Activated T-helper 2 cell treated with anti-CD3 and anti-CD28 coated beads, Interferon-gamma antibody, Interleukin-2, Interleukin-4, amounts not matched to agents 10 μg/mL and 5 μg/mL and 100 μg/mL, durations not matched to agents 14 hours and 24 hours and 36 hours (primary cell): ENCODE measurements around the gene PASK. TPM values are rescaled to one million over a fixed set of nuclear protein-coding genes. Genes with fewer than 3 reads are reported as not detected.

ENCODE experiments used
- DNase-seq: peaks from one replicate; pipeline ENCODE4 v3.0.0; 2021; ENCODE audit warnings: low spot score
- H3K27ac Mint-ChIP-seq: one replicate; pipeline ENCODE4 v1.8.0; 2021; ENCODE audit warnings: mixed read lengths
- H3K27me3 Mint-ChIP-seq: one replicate; pipeline ENCODE4 v1.8.0; 2021; ENCODE audit warnings: low read depth, mixed read lengths
- H3K36me3 Mint-ChIP-seq: one replicate; pipeline ENCODE4 v1.8.0; 2021; ENCODE audit warnings: low read depth, mixed read lengths
- H3K4me1 Mint-ChIP-seq: one replicate; pipeline ENCODE4 v1.8.0; 2021; ENCODE audit warnings: low read depth, mixed read lengths
- H3K4me3 Mint-ChIP-seq: one replicate; pipeline ENCODE4 v1.8.0; 2021; ENCODE audit warnings: low read depth, mild to moderate bottlenecking, moderate library complexity, mixed read lengths
- H3K9me3 Mint-ChIP-seq: one replicate; pipeline ENCODE4 v1.8.0; 2021; ENCODE audit warnings: mixed read lengths
- intact Hi-C: fragments of 100-400 bp; cut with micrococcal nuclease; formaldehyde crosslinking; loops from one replicate; pipeline ENCODE4 v1.15.1; 2023
- total RNA-seq: library from RNA; stranded (reverse); gene quantifications from 2 replicates; pipeline ENCODE4 v1.2.3, GENCODE V29; 2022

PASK gene
- total RNA-seq, 1 donor from 2014 or later: 75.8 TPM

- no peaks in the 10 kb centered on the region for H3K9me3 Mint-ChIP-seq
- no peaks in the 10 kb centered on the region for H3K27me3 Mint-ChIP-seq
- H3K27ac Mint-ChIP-seq: no peak overlapping the region
- no peaks in the 10 kb centered on the region for H3K4me1 Mint-ChIP-seq
- no peak overlapping the region for H3K4me3 Mint-ChIP-seq
- peaks cover 11% of the 10 kb centered on the region for H3K36me3 Mint-ChIP-seq
- DNase-seq: no peak
- intact Hi-C loops: no loop called here
Observed at GRCh38 chr2:241072553-241073165, 76.6 kb downstream of the PASK start.

- no peaks in the 10 kb centered on the region for H3K4me1 Mint-ChIP-seq
- H3K9me3 Mint-ChIP-seq: no peaks in the 10 kb centered on the region
- no peak overlapping the region for H3K4me3 Mint-ChIP-seq
- peaks cover 11% of the 10 kb centered on the region for H3K36me3 Mint-ChIP-seq
- DNase-seq: no peak
- H3K27me3 Mint-ChIP-seq: no peaks in the 10 kb centered on the region
- intact Hi-C loops: no loop called here
- no peak overlapping the region for H3K27ac Mint-ChIP-seq
Observed at GRCh38 chr2:241072151-241072550, 77.1 kb downstream of the PASK start.

GRCh38 chr2:241071677-241072111 is 77.6 kb downstream of the PASK start:
- intact Hi-C loops: no loop called here
- Mint-ChIP-seq H3K27me3 (no peaks in the 10 kb centered on the region), H3K9me3 (no peaks in the 10 kb centered on the region), H3K36me3 (peaks cover 11% of the 10 kb centered on the region), H3K27ac (no peak overlapping the region), H3K4me3 (no peak overlapping the region), H3K4me1 (no peaks in the 10 kb centered on the region)
- no peak for DNase-seq

- Mint-ChIP-seq H3K4me1 (no peaks in the 10 kb centered on the region), H3K36me3 (peaks cover 11% of the 10 kb centered on the region), H3K27ac (no peak overlapping the region), H3K9me3 (no peaks in the 10 kb centered on the region), H3K4me3 (no peak overlapping the region), H3K27me3 (no peaks in the 10 kb centered on the region)
- intact Hi-C loops: no loop called here
- DNase-seq: no peak
Observed at GRCh38 chr2:241070811-241071676, 78.2 kb downstream of the PASK start.

- Mint-ChIP-seq H3K27me3 (no peaks in the 10 kb centered on the region), H3K4me3 (no peak overlapping the region), H3K4me1 (no peaks in the 10 kb centered on the region), H3K36me3 (peaks cover 8% of the 10 kb centered on the region), H3K9me3 (no peaks in the 10 kb centered on the region), H3K27ac (no peak overlapping the region)
- DNase-seq: no peak
- intact Hi-C loops: no loop called here
Observed at GRCh38 chr2:241070361-241070760, 78.9 kb downstream of the PASK start.

DNA sequence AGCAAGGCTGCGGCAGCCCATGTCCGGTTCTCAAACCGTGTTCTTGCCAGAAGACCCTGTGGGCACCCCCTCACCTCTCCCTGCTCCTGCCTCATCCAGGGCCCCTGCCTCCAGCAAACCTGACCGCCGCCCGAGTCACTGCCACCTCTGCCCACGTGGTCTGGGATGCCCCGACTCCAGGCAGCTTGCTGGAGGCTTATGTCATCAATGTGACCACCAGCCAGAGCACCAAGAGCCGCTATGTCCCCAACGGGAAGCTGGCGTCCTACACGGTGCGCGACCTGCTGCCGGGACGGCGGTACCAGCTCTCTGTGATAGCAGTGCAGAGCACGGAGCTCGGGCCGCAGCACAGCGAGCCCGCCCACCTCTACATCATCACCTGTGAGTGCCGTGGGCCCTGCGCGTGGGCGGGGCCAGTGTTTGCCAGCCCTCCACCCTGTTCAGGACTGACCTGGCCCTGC is 79.4 kb downstream of the PASK start:
- Mint-ChIP-seq H3K4me3 (no peak overlapping the region), H3K9me3 (no peaks in the 10 kb centered on the region), H3K36me3 (peaks cover 3% of the 10 kb centered on the region), H3K27me3 (no peaks in the 10 kb centered on the region), H3K4me1 (no peaks in the 10 kb centered on the region), H3K27ac (no peak overlapping the region)
- intact Hi-C loops: no loop called here
- DNase-seq: no peak

DNA sequence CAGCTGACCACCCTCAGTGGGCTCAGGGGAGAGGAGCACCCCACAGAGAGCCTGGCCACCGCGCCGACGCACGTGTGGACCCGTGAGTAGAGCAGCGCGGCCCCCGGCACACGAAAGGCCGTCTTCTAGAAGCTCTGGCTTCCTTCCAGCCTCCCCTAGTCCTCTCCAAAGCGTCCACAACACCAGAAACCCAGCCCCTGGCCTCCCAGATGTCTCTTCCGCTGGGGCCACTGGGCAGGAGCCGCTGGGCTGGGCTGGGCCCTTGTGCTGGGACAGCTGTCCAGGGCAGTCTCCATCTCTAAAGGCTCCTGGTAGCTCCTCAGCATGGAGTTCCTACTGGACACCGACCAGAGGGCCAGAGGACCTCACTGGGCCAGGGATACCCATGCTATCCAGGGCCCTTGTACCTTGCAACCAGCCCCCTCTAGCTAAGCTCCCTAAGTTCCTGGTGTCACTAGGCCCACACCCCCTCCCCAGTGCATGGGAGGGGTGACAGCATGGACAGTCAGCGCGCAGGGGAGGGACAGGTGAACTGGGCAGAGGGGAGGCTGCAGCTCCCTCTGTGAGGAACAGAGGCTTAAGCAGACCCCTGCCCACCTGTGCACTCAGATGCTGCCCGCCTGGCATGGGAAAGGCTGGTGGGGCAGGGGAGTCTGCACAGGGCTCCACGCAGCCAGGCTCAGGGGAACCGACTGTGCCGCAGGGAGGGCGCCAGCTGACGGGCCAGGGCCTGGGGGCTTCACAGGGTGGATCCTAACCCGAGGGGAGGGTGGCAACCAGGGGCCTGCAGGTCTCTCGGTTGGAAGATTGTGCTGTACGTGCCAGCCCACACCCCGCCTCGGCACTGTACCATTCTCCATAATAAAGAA is 80.1 kb downstream of the PASK start:
- Mint-ChIP-seq H3K4me1 (no peaks in the 10 kb centered on the region), H3K4me3 (no peak overlapping the region), H3K36me3 (no peaks in the 10 kb centered on the region), H3K27me3 (no peaks in the 10 kb centered on the region), H3K9me3 (no peaks in the 10 kb centered on the region), H3K27ac (no peak overlapping the region)
- DNase-seq: no peak
- intact Hi-C loops: no loop called here

DNA sequence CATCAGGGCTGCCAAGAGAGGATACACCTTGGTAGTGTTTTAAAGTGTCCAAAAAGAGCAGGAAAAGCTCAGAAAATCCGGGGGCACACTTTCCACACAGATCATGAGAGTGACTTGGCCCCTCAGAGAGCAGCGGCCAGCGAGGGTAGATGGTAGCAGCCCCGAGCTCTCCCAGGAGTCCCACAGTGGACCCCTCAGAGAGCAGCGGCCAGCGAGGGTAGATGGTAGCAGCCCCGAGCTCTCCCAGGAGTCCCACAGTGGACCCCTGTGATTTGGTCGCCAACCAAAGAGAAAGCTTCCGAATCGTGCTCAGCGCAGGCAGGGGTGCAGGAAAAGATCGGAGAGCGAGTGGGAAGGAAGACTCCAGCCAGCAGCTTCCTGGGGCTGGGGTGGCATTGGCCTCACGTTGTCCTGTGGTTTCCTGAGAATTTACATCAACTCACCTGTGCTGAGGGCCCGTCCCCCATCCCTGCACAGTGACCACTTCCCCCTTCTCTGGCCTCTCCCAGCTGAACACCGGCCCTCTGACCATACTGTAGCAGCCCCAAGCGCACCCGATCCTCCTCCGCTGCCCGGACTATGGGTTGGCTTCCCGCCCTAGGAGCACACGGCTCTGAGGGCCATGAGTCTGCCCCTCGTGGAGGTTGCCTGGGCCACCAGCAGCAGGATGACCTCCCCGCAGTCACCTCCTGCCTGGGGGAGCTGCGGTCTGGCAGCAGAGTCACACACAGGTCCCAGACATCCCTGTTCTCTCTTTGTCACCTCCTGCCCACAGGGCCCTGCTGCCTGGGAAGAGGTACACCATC is 80.9 kb downstream of the PASK start:
- no peaks in the 10 kb centered on the region for H3K27me3 Mint-ChIP-seq
- no peak overlapping the region for H3K4me3 Mint-ChIP-seq
- no peaks in the 10 kb centered on the region for H3K36me3 Mint-ChIP-seq
- DNase-seq: no peak
- H3K9me3 Mint-ChIP-seq: no peaks in the 10 kb centered on the region
- no peaks in the 10 kb centered on the region for H3K4me1 Mint-ChIP-seq
- no peak overlapping the region for H3K27ac Mint-ChIP-seq
- intact Hi-C loops: no loop called here

GRCh38 chr2:241067501-241068135 is 81.7 kb downstream of the PASK start:
- H3K4me1 Mint-ChIP-seq: no peaks in the 10 kb centered on the region
- DNase-seq: no peak
- H3K4me3 Mint-ChIP-seq: no peak overlapping the region
- peaks cover 2% of the 10 kb centered on the region for H3K27me3 Mint-ChIP-seq
- intact Hi-C loops: no loop called here
- H3K27ac Mint-ChIP-seq: no peak overlapping the region
- no peaks in the 10 kb centered on the region for H3K36me3 Mint-ChIP-seq
- H3K9me3 Mint-ChIP-seq: no peaks in the 10 kb centered on the region

DNA sequence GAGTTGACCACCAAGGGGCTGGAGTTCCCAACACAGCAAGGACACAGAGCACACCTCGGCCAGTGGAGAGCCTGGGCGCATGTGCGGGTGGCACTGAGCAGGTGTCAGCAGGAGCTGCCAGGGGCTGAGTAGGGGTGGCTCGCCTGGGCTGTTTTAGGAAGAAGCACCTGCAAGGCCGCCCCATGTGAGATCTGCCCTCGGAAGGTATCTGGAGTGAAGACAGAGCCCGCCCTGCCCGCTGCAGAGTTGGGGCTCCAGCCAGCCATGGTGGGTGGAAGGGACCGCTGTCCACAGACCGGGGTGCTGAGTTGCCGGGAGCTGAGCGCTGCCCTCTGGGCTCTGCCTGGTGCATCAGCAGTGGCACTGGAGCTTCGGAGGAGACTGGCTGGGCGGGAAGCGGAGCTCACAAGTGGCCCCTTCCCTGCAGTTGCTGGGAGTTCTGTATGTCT is 82.4 kb downstream of the PASK start:
- no peak overlapping the region for H3K27ac Mint-ChIP-seq
- peaks cover 2% of the 10 kb centered on the region for H3K27me3 Mint-ChIP-seq
- H3K36me3 Mint-ChIP-seq: no peaks in the 10 kb centered on the region
- H3K4me3 Mint-ChIP-seq: no peak overlapping the region
- no peak for DNase-seq
- no peaks in the 10 kb centered on the region for H3K4me1 Mint-ChIP-seq
- H3K9me3 Mint-ChIP-seq: no peaks in the 10 kb centered on the region
- intact Hi-C loops: no loop called here

GRCh38 chr2:241066171-241066892 is 82.9 kb downstream of the PASK start:
- intact Hi-C loops: no loop called here
- Mint-ChIP-seq H3K27ac (no peak overlapping the region), H3K9me3 (no peaks in the 10 kb centered on the region), H3K27me3 (peaks cover 2% of the 10 kb centered on the region), H3K36me3 (no peaks in the 10 kb centered on the region), H3K4me3 (no peak overlapping the region), H3K4me1 (no peaks in the 10 kb centered on the region)
- DNase-seq: no peak
